Activated T-helper 1 cell treated with Interleukin-2 at 50 U/mL for 16 hours (primary cell): ENCODE data around the gene RAB7A.
A peak's percentile ranks its signal among the peaks of the same experiment; 100 is the strongest.

Experiments
- DNase-seq: peaks from one replicate; pipeline ENCODE4 v3.0.0-alpha.2; 2020; ENCODE audit warnings: low read depth

Gene RAB7A

GRCh38 chr3:128726023-128727016 is at the start of gene RAB7A:
Gene RAB7A (plus strand): TSS chr3:128726183. CDS start chr3:128795368, 69,185 bp downstream.
- DNase-seq = peak; percentile 95

- no peak for DNase-seq
Observed at GRCh38 chr3:128679338-128679737, 46.6 kb upstream of the RAB7A start.

GRCh38 chr3:128680603-128681368 is 45.2 kb upstream of the RAB7A start:
- peak; percentile 94 for DNase-seq

- DNase-seq = no peak
Observed at GRCh38 chr3:128681369-128681829, 44.6 kb upstream of the RAB7A start.

- DNase-seq = no peak
Observed at GRCh38 chr3:128683957-128684356, 42.0 kb upstream of the RAB7A start.

- no peak for DNase-seq
Observed at GRCh38 chr3:128684986-128685726, 40.8 kb upstream of the RAB7A start.

- no peak for DNase-seq
Observed at GRCh38 chr3:128686465-128686864, 39.5 kb upstream of the RAB7A start.

- DNase-seq = no peak
Observed at GRCh38 chr3:128689060-128689459, 36.9 kb upstream of the RAB7A start.

GRCh38 chr3:128693696-128694095 is 32.3 kb upstream of the RAB7A start:
- DNase-seq = no peak

GRCh38 chr3:128697341-128697740 is 28.6 kb upstream of the RAB7A start:
- no peak for DNase-seq

- no peak for DNase-seq
Observed at GRCh38 chr3:128698211-128699047, 27.6 kb upstream of the RAB7A start.

- no peak for DNase-seq
Observed at GRCh38 chr3:128701342-128702212, 24.4 kb upstream of the RAB7A start.

GRCh38 chr3:128702391-128702790 is 23.6 kb upstream of the RAB7A start:
- no peak for DNase-seq

GRCh38 chr3:128703561-128703960 is 22.4 kb upstream of the RAB7A start:
- DNase-seq = no peak

- DNase-seq = no peak
Observed at GRCh38 chr3:128706086-128706615, 19.8 kb upstream of the RAB7A start.

GRCh38 chr3:128707928-128708494 is 18.0 kb upstream of the RAB7A start:
- DNase-seq = no peak

GRCh38 chr3:128709038-128709437 is 16.9 kb upstream of the RAB7A start:
- no peak for DNase-seq

GRCh38 chr3:128709506-128710210 is 16.3 kb upstream of the RAB7A start:
- DNase-seq = no peak
